ENCODE data around the gene SHISA7.

DNA sequence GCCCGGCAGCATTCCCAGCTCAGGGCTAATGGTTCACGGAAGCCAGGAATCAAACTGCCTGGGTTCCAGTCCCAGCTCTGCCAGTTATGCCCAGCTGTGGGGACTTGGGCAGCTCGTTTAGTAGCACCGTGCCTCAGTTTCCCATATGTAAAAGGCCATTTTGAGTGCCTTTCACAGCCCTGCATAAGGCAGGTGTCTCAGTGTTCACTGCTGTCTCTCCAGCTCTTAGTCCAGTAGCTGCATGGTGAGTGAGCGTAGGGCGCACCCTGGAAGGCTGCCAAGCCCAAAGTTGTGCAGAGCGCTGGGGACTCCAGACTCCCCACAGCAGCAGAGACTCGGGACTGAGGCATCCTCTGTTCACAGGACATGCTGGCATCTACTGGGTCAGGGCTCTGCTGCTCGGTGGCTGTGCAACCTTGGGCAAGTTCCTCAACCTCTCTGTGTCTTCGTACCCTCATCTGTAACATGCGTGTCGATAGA is 51.9 kb downstream of the SHISA7 start:
- TF ChIP-seq, protein P1, sequence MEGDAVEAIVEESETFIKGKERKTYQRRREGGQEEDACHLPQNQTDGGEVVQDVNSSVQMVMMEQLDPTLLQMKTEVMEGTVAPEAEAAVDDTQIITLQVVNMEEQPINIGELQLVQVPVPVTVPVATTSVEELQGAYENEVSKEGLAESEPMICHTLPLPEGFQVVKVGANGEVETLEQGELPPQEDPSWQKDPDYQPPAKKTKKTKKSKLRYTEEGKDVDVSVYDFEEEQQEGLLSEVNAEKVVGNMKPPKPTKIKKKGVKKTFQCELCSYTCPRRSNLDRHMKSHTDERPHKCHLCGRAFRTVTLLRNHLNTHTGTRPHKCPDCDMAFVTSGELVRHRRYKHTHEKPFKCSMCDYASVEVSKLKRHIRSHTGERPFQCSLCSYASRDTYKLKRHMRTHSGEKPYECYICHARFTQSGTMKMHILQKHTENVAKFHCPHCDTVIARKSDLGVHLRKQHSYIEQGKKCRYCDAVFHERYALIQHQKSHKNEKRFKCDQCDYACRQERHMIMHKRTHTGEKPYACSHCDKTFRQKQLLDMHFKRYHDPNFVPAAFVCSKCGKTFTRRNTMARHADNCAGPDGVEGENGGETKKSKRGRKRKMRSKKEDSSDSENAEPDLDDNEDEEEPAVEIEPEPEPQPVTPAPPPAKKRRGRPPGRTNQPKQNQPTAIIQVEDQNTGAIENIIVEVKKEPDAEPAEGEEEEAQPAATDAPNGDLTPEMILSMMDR (IDR thresholded peaks at IDR 0.05 in 4 of 5, conservative IDR thresholded peaks at IDR 0.05 in 1 of 5) = no peak
- no peak for TF ChIP-seq POLR2A (IDR thresholded peaks at IDR 0.05)
